Uterus (tissue), 4 donors: Measurements from ENCODE around the gene TST. TPM values are rescaled to one million over a fixed set of nuclear protein-coding genes. Genes with fewer than 3 reads are reported as not detected.

Experiments used
- DNase-seq, 2 donors: peaks; one replicate each; pipeline ENCODE4 v3.0.0-alpha.2; 2019 to 2020
- H3K27ac ChIP-seq, 2 donors: fragments of 200-600 bp; sonication (generic); 1 replicate in 1 of 2; 2 replicates in 1 of 2; pipeline ENCODE4 v1.5.1; 2016 to 2018
- H3K27me3 ChIP-seq, 2 donors: fragments of 200-600 bp; sonication (generic); one replicate each; pipeline ENCODE4 v1.5.1; 2018 to 2019; ENCODE audit warnings: control low read depth in 1 of 2
- H3K36me3 ChIP-seq, 2 donors: fragments of 200-600 bp; sonication (generic); one replicate each; pipeline ENCODE4 v1.5.1; 2019; ENCODE audit warnings: control low read depth in 1 of 2
- H3K4me1 ChIP-seq, 2 donors: fragments of 200-600 bp; sonication (generic); one replicate each; pipeline ENCODE4 v1.5.1; 2018 to 2019; ENCODE audit warnings: control low read depth in 1 of 2
- H3K4me3 ChIP-seq, 2 donors: fragments of 200-600 bp; sonication (generic); 1 replicate in 1 of 2; 2 replicates in 1 of 2; pipeline ENCODE4 v1.5.1; 2018 to 2019; ENCODE audit warnings: mild to moderate bottlenecking in 1 of 2
- H3K9me3 ChIP-seq, 2 donors: fragments of 200-600 bp; sonication (generic); one replicate each; pipeline ENCODE4 v1.5.1; 2019; ENCODE audit warnings: control low read depth in 1 of 2
- CTCF ChIP-seq, 4 experiments: fragments of 200-600 bp in 2 of 4; fragments of 450-650 bp in 2 of 4; sonication (generic) in 2 of 4; IDR thresholded peaks; one replicate each; pipeline ENCODE4 v1.5.1; 2016 to 2019; ENCODE audit warnings: antibody characterized with exemption in 4 of 4, mild to moderate bottlenecking in 2 of 4, moderate library complexity in 1 of 4
- POLR2A ChIP-seq, 2 donors: fragments of 450-650 bp; IDR thresholded peaks; one replicate each; pipeline ENCODE4 v1.6.1; 2016; ENCODE audit warnings: antibody characterized with exemption in 2 of 2, mild to moderate bottlenecking in 1 of 2, moderate library complexity in 1 of 2
- intact Hi-C: fragments of 100-400 bp; cut with DNase I; formaldehyde crosslinking; loops from one replicate; pipeline ENCODE4 v1.15.1; 2023; ENCODE audit warnings: low total_unique reads
- total RNA-seq, 4 donors: library from RNA; depleted of rRNA in 3 of 4; stranded (reverse); fragments of >200 nt in 3 of 4; gene quantifications; one replicate each; pipeline versions ENCODE4 v1.1.0 to v1.2.4, GENCODE V29; 2014 to 2023
- donor health status: DM: yes; HTN: yes; CAD: no.

The TST gene
- total RNA-seq, 4 donors from 2014 or later, result 19.6 to 36.8 (median 25.1) TPM

DNA sequence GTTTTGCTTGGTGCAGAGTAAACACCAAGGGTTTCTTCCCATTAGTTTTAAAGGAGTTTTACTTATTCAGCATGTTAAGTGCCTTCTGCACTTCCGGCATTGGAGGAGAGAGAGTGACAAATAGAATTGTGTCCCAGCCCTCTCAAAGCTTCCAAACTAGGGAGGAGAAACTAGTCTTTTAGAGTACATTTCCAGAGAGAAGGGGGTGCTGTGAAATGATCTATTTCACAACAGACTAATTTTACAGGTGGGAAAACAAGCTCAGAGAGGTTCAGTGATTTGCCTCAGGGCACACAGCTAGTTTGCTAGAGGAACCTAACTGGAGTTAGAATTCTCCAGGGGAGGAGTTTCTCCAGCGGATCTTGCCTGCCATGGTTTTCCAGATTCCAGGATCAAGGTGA, 12.9 kb upstream of the TST start:
- no peak overlapping the region for H3K27ac ChIP-seq
- no peak for DNase-seq
- H3K27me3 ChIP-seq, result no peaks in the 10 kb centered on the region
- H3K4me3 ChIP-seq, result no peak overlapping the region
- TF ChIP-seq CTCF (IDR thresholded peaks at IDR 0.05), result no peak
- TF ChIP-seq POLR2A (IDR thresholded peaks at IDR 0.05), result no peak
- H3K9me3 ChIP-seq, result no peaks in the 10 kb centered on the region
- intact Hi-C loops, result no loop called here
- H3K36me3 ChIP-seq, result no peaks in the 10 kb centered on the region
- no peaks in the 10 kb centered on the region for H3K4me1 ChIP-seq

DNA sequence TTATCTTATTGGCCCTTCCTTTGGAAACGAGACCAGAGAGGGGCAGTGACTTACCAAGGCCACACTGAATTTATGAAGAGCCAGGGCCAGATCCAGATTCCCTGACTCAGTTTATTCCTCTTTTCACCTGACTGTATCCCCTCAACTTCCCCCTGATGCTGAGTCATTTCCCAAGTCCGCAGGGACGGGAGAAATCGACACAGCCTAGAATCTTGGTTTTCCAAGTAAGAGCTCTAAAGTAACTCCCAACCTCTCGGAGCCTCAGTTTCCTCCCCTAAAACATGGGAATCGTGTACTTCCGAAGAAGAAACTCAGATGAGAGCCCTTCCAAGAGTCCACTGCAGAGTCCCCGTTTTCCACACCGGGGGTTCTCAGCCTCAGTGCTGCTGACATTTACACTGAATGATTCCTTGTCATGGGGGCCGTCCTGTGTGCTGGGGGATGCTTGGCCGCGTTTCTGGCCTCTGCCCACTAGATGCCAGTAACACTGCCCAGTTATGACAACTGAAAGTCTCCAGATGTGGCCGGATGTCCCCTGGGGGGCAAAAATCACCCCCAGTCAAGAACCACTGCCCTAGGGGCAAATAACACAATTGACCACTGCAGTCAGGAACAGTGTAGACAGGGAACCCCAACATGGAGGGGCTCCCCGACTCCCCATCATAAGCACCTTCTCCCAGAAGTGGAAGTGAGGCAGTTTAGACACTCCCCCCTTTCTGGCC, 11.5 kb upstream of the TST start:
- no peaks in the 10 kb centered on the region for H3K36me3 ChIP-seq
- TF ChIP-seq CTCF (IDR thresholded peaks at IDR 0.05) (no peak), POLR2A (IDR thresholded peaks at IDR 0.05) (no peak)
- no peak for DNase-seq
- H3K9me3 ChIP-seq, result no peaks in the 10 kb centered on the region
- H3K27me3 ChIP-seq, result no peaks in the 10 kb centered on the region
- H3K4me1 ChIP-seq, result no peaks in the 10 kb centered on the region
- intact Hi-C loops, result no loop called here
- H3K4me3 ChIP-seq, result no peak overlapping the region
- no peak overlapping the region for H3K27ac ChIP-seq

DNA sequence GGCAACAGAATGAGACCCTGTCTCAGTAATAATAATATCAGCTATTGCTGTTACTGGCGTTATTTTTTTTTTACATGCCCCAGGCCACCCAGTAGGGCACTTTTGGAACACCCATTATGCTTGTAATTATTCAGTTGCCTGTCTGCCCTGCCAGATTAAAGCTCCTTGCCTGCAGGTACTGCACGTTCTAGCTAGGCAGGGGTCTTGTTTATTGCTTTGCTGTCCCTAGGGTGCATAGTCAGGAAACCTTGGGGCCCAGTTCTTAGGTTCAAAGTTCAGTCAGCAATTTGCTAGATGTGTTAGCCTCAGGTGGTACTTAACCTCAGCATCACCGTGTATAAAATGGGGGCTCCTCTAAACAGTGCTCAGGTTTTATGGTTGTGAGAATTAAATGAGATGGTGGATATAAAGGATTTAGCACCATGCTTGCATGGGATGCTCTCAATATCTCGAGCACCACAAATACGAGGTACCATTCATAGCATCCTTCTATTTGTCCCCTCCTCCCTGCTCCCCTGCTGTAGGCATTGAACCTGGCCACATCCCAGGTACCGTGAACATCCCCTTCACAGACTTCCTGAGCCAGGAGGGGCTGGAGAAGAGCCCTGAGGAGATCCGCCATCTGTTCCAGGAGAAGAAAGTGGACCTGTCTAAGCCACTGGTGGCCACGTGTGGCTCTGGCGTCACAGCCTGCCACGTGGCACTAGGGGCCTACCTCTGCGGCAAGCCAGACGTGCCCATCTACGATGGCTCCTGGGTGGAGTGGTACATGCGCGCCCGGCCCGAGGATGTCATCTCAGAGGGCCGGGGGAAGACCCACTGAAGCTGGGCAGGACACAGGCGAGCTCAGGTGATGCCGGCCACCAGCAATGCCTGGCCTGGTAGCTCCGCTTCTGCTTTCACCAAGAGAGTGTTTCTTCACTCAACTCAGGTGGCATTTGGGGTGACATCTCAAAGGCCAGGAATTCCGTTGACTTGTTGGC, 9.7 kb upstream of the TST start:
- no peak for TF ChIP-seq POLR2A (IDR thresholded peaks at IDR 0.05)
- TF ChIP-seq CTCF (IDR thresholded peaks at IDR 0.05), result no peak
- Histone ChIP-seq H3K9me3 (no peaks in the 10 kb centered on the region), H3K4me1 (no peaks in the 10 kb centered on the region), H3K36me3 (no peaks in the 10 kb centered on the region), H3K27me3 (no peaks in the 10 kb centered on the region), H3K27ac (no peak overlapping the region), H3K4me3 (no peak overlapping the region)
- intact Hi-C loops, result no loop called here
- no peak for DNase-seq

DNA sequence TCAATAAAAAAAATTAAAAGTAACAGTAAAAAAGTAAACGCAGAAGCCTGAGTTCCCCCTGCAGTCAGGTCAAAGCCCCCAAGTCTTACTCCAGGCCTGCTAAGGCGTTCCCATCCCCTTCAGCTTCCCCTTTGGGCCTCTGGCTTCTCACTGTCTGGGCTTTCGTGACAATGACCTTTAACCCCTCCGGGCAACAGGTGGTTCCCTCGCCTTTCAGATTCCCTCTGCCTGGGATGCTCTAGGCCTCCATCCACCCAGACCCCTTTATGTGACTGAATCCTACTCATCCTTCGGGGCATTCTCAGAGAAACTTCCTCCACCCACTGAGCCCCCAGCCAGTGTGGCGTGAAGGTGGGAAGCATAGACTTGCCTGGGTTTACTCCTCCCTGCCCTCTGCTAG, 8.3 kb upstream of the TST start:
- TF ChIP-seq POLR2A (IDR thresholded peaks at IDR 0.05), result no peak
- TF ChIP-seq CTCF (IDR thresholded peaks at IDR 0.05), result no peak
- H3K4me1 ChIP-seq, result no peaks in the 10 kb centered on the region
- no peaks in the 10 kb centered on the region for H3K27me3 ChIP-seq
- no peak for DNase-seq
- H3K9me3 ChIP-seq, result no peaks in the 10 kb centered on the region
- H3K4me3 ChIP-seq, result no peak overlapping the region
- H3K36me3 ChIP-seq, result no peaks in the 10 kb centered on the region
- H3K27ac ChIP-seq, result no peak overlapping the region
- intact Hi-C loops, result no loop called here

- Histone ChIP-seq H3K36me3 (no peaks in the 10 kb centered on the region), H3K27me3 (no peaks in the 10 kb centered on the region), H3K4me1 (peaks cover 0 to under 1% of the 10 kb centered on the region in 2 donors), H3K4me3 (no peak overlapping the region), H3K9me3 (no peaks in the 10 kb centered on the region), H3K27ac (no peak overlapping the region)
- no peak for DNase-seq
- no peak for TF ChIP-seq CTCF (IDR thresholded peaks at IDR 0.05)
- TF ChIP-seq POLR2A (IDR thresholded peaks at IDR 0.05), result no peak
- intact Hi-C loops, result no loop called here
Measured at GRCh38 chr22:37026325-37026724, 7.1 kb upstream of the TST start.
